Thymus (tissue), 11 donors: Measurements from ENCODE around the gene KCNA2. TPM values are rescaled to one million over a fixed set of nuclear protein-coding genes. Genes with fewer than 3 reads are reported as not detected.

Experiments used
- DNase-seq, 9 donors: peaks; one replicate each; pipeline ENCODE4 v3.0.0-alpha.2; 2013; ENCODE audit warnings: low spot score in 9 of 9, low read depth in 6 of 9, missing footprints in 1 of 9
- H3K27ac ChIP-seq, 2 donors: one replicate each; pipeline ENCODE4 v1.5.1; 2013; ENCODE audit warnings: control low read depth in 1 of 2, low read depth in 1 of 2, low read length in 1 of 2, mild to moderate bottlenecking in 1 of 2, moderate library complexity in 1 of 2
- H3K27me3 ChIP-seq, 2 donors: one replicate each; pipeline ENCODE4 v1.5.1; 2013; ENCODE audit warnings: low read length in 1 of 2; ENCODE audit not compliant: control insufficient read depth in 2 of 2, insufficient read depth in 1 of 2
- H3K36me3 ChIP-seq, 2 donors: one replicate each; pipeline ENCODE4 v1.5.1; 2013; ENCODE audit warnings: low read length in 1 of 2, mild to moderate bottlenecking in 1 of 2, moderate library complexity in 1 of 2; ENCODE audit not compliant: control insufficient read depth in 2 of 2, insufficient read depth in 2 of 2
- H3K4me1 ChIP-seq, 2 donors: one replicate each; pipeline ENCODE4 v1.5.1; 2013; ENCODE audit warnings: low read length in 2 of 2; ENCODE audit not compliant: control insufficient read depth in 2 of 2, insufficient read depth in 2 of 2
- H3K4me3 ChIP-seq, 2 donors: one replicate each; pipeline ENCODE4 v1.5.1; 2013; ENCODE audit warnings: low read length in 2 of 2, control low read depth in 1 of 2, mild to moderate bottlenecking in 1 of 2
- H3K9me3 ChIP-seq, 2 donors: one replicate each; pipeline ENCODE4 v1.5.1; 2013; ENCODE audit warnings: low read length in 1 of 2, mild to moderate bottlenecking in 1 of 2; ENCODE audit not compliant: control insufficient read depth in 2 of 2, insufficient read depth in 1 of 2
- WGBS: extraction: QIAGEN DNeasy Blood & Tissue Kit; methylation state at CpG from one replicate; pipeline ENCODE4 v1.1.7; 2013; 5-methylcytosine and 5-hydroxymethylcytosine counted together
- polyA plus RNA-seq: library from polyadenylated mRNA; stranded (reverse); fragments of 200-250 nt; gene quantifications from one replicate; pipeline ENCODE4 v1.2.3, GENCODE V29; 2013
- total RNA-seq: library from RNA; stranded (reverse); fragments of 120-200 nt; gene quantifications from one replicate; pipeline ENCODE4 v1.2.4, GENCODE V29; 2013
- donor health status: healthy.

The KCNA2 gene
- total and polyA plus RNA-seq, 2 donors, result 0.50 to 2.5 TPM

- H3K4me1 ChIP-seq, result no peaks in the 10 kb centered on the region
- no peak overlapping the region for H3K4me3 ChIP-seq
- WGBS, result 96% methylated on average over 4 of the region's 4 CpGs
- H3K27me3 ChIP-seq, result peaks cover 0 to 24% of the 10 kb centered on the region in 2 donors
- H3K27ac ChIP-seq, result no peak overlapping the region
- no peak for DNase-seq
- H3K9me3 ChIP-seq, result no peaks in the 10 kb centered on the region
- no peaks in the 10 kb centered on the region for H3K36me3 ChIP-seq
Observed at GRCh38 chr1:110587906-110588305, 18.3 kb downstream of the KCNA2 start.

- WGBS, result 95% methylated on average over 1 of the region's 1 CpG
- DNase-seq, result no peak
- Histone ChIP-seq H3K36me3 (no peaks in the 10 kb centered on the region), H3K4me1 (no peaks in the 10 kb centered on the region), H3K27me3 (peaks cover 0 to 24% of the 10 kb centered on the region in 2 donors), H3K4me3 (no peak overlapping the region), H3K27ac (no peak overlapping the region), H3K9me3 (no peaks in the 10 kb centered on the region)
Observed at GRCh38 chr1:110585481-110585880, 20.7 kb downstream of the KCNA2 start.

DNA sequence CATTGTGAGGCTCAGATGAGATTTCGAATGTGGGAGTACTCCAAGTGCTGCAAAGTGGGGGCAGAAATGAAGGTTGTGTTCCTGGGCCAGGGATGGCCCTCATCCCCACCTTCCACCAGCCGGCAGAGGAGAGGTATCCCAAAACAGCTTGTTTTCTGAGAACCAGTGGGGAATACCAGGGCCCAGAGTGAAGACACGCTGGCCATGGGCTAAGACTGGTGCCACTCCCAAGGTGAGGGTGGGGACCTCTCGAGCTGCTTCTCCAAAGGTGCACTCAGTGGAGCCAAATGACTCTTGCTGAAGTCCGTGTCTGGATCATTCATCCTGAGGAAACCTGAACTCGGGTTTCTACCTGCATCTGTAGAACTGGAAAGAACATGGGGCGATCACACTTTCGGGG, 22.1 kb downstream of the KCNA2 start:
- DNase-seq, result no peak
- H3K27me3 ChIP-seq, result peaks cover 0 to 33% of the 10 kb centered on the region in 2 donors
- H3K27ac ChIP-seq, result no peak overlapping the region
- H3K36me3 ChIP-seq, result no peaks in the 10 kb centered on the region
- H3K4me1 ChIP-seq, result no peaks in the 10 kb centered on the region
- no peaks in the 10 kb centered on the region for H3K9me3 ChIP-seq
- WGBS, result 96% methylated on average over 8 of the region's 8 CpGs
- no peak overlapping the region for H3K4me3 ChIP-seq

DNA sequence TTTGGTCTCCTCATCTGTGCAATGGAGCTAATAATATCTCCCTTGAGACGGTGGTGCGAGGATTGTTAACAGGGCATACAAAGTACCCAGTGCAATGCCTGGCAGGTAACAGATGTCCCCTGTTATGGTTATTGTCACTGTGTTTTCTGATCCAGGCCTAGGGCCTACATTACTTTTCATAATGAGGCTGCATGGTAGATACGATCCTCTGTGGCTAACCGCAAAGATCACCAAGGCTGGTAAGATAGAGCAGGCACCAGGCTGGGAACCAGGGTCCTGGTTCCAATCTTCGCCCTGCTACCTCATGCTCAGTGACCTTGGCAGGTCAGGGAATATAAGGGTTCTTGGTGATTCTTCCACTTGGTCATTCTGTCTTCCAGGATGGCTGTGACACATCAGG, 22.7 kb downstream of the KCNA2 start:
- Histone ChIP-seq H3K9me3 (no peaks in the 10 kb centered on the region), H3K27me3 (peaks cover 0 to 30% of the 10 kb centered on the region in 2 donors), H3K4me3 (no peak overlapping the region), H3K36me3 (no peaks in the 10 kb centered on the region), H3K27ac (no peak overlapping the region), H3K4me1 (no peaks in the 10 kb centered on the region)
- WGBS, result 94% methylated on average over 5 of the region's 5 CpGs
- no peak for DNase-seq

DNA sequence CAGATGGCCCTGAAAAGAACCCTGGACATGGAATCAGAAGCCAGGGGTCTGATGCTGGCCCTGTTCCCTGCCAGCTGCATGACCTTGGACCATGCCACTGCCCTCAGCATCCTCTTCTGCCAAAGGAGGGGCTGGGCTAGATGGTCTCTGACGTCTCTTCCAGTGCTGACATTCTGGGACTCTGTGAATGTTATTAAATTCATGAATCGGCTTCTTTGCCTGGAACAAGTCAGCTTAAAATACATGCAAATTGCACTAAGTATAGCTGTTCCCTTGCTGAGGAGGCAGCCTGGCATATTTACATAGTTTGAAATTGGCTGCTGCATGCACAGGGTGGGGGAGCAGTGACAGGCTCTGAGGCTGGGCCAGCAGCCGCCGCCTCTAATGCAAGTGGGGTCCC, 23.8 kb downstream of the KCNA2 start:
- H3K4me1 ChIP-seq, result no peaks in the 10 kb centered on the region
- no peak for DNase-seq
- H3K9me3 ChIP-seq, result no peaks in the 10 kb centered on the region
- H3K27me3 ChIP-seq, result peaks cover 0 to 23% of the 10 kb centered on the region in 2 donors
- no peak overlapping the region for H3K27ac ChIP-seq
- 94% methylated on average over 4 of the region's 4 CpGs for WGBS
- no peak overlapping the region for H3K4me3 ChIP-seq
- no peaks in the 10 kb centered on the region for H3K36me3 ChIP-seq

- 80% methylated on average over 5 of the region's 5 CpGs for WGBS
- no peak overlapping the region for H3K4me3 ChIP-seq
- no peaks in the 10 kb centered on the region for H3K4me1 ChIP-seq
- H3K9me3 ChIP-seq, result no peaks in the 10 kb centered on the region
- no peak for DNase-seq
- H3K27me3 ChIP-seq, result peaks cover 0 to 22% of the 10 kb centered on the region in 2 donors
- H3K36me3 ChIP-seq, result no peaks in the 10 kb centered on the region
- H3K27ac ChIP-seq, result no peak overlapping the region
Observed at GRCh38 chr1:110581682-110582145, 24.4 kb downstream of the KCNA2 start.

GRCh38 chr1:110580244-110580643, 25.9 kb downstream of the KCNA2 start:
- no peak overlapping the region for H3K4me3 ChIP-seq
- no peaks in the 10 kb centered on the region for H3K36me3 ChIP-seq
- WGBS, result 92% methylated on average over 1 of the region's 1 CpG
- H3K27ac ChIP-seq, result no peak overlapping the region
- H3K27me3 ChIP-seq, result peaks cover 0 to 19% of the 10 kb centered on the region in 2 donors
- no peaks in the 10 kb centered on the region for H3K4me1 ChIP-seq
- no peak for DNase-seq
- no peaks in the 10 kb centered on the region for H3K9me3 ChIP-seq

- H3K4me1 ChIP-seq, result no peaks in the 10 kb centered on the region
- no peak overlapping the region for H3K4me3 ChIP-seq
- H3K27ac ChIP-seq, result no peak overlapping the region
- WGBS, result 95% methylated on average over 3 of the region's 3 CpGs
- H3K27me3 ChIP-seq, result peaks cover 0 to 19% of the 10 kb centered on the region in 2 donors
- H3K9me3 ChIP-seq, result no peaks in the 10 kb centered on the region
- H3K36me3 ChIP-seq, result no peaks in the 10 kb centered on the region
- DNase-seq, result no peak
Observed at GRCh38 chr1:110579460-110579859, 26.7 kb downstream of the KCNA2 start.

GRCh38 chr1:110576441-110576840, 29.7 kb downstream of the KCNA2 start:
- peaks cover 0 to 28% of the 10 kb centered on the region in 2 donors for H3K27me3 ChIP-seq
- H3K4me3 ChIP-seq, result no peak overlapping the region
- no peaks in the 10 kb centered on the region for H3K36me3 ChIP-seq
- no peak for DNase-seq
- no peaks in the 10 kb centered on the region for H3K4me1 ChIP-seq
- H3K27ac ChIP-seq, result no peak overlapping the region
- no peaks in the 10 kb centered on the region for H3K9me3 ChIP-seq

DNA sequence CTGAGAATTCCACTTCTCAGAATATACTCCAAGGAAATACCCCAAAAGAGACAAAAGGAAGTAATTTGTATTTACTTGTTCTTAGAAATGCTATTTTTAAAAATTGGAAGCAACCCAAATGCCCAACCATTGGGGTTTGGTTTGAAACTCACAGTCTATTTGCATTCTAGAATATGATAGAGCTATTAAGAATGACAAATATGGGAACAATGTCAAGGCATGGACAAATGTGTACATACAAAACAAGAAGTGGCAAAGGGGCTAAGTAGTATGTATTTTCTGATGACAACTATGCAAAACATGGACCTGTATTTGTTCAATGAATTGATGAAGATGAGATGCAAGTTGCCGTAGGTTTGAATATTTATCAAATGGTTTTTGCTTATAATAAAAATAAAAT, 32.8 kb downstream of the KCNA2 start:
- no peaks in the 10 kb centered on the region for H3K36me3 ChIP-seq
- DNase-seq, result no peak
- H3K4me3 ChIP-seq, result no peak overlapping the region
- H3K27ac ChIP-seq, result no peak overlapping the region
- no peaks in the 10 kb centered on the region for H3K4me1 ChIP-seq
- WGBS, result 98% methylated on average over 1 of the region's 1 CpG
- H3K27me3 ChIP-seq, result peaks cover 2 to 29% of the 10 kb centered on the region in 2 donors
- no peaks in the 10 kb centered on the region for H3K9me3 ChIP-seq
